Mucosa of rectum (tissue), 2 donors: ENCODE measurements around the gene KCTD14.

Experiments used
- H3K27ac ChIP-seq, 2 donors: one replicate each; pipeline ENCODE4 v1.7.0; 2013; ENCODE audit warnings: inconsistent platforms in 2 of 2, low read depth in 2 of 2, low read length in 2 of 2
- H3K27me3 ChIP-seq, 2 donors: one replicate each; pipeline ENCODE4 v1.7.0; 2013; ENCODE audit warnings: low read length in 2 of 2; ENCODE audit not compliant: control insufficient read depth in 2 of 2, insufficient read depth in 2 of 2
- H3K36me3 ChIP-seq, 2 donors: one replicate each; pipeline ENCODE4 v1.7.0; 2013; ENCODE audit warnings: low read length in 2 of 2; ENCODE audit not compliant: control insufficient read depth in 2 of 2, insufficient read depth in 2 of 2
- H3K4me1 ChIP-seq, 2 donors: one replicate each; pipeline ENCODE4 v1.7.0; 2013; ENCODE audit warnings: low read length in 2 of 2, mild to moderate bottlenecking in 1 of 2; ENCODE audit not compliant: control insufficient read depth in 2 of 2, insufficient read depth in 2 of 2
- H3K4me3 ChIP-seq, 2 donors: one replicate each; pipeline ENCODE4 v1.7.0; 2013; ENCODE audit warnings: low read length in 2 of 2
- H3K9ac ChIP-seq, 2 donors: one replicate each; pipeline ENCODE4 v1.7.0; 2013; ENCODE audit warnings: low read length in 2 of 2, low read depth in 1 of 2, mild to moderate bottlenecking in 1 of 2
- H3K9me3 ChIP-seq, 2 donors: one replicate each; pipeline ENCODE4 v1.7.0; 2013; ENCODE audit warnings: low read length in 2 of 2; ENCODE audit not compliant: control insufficient read depth in 2 of 2
- donor health status: healthy.
- donor health status: Normal muscosa, but diverticular disease.

KCTD14 gene, protein sequence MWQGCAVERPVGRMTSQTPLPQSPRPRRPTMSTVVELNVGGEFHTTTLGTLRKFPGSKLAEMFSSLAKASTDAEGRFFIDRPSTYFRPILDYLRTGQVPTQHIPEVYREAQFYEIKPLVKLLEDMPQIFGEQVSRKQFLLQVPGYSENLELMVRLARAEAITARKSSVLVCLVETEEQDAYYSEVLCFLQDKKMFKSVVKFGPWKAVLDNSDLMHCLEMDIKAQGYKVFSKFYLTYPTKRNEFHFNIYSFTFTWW

GRCh38 chr11:78022397-78023396 lies at the start of gene KCTD14:
TSS of gene KCTD14 (minus strand) at chr11:78023276. CDS start at chr11:78023249, 27 bp downstream.
- Histone ChIP-seq H3K27me3 (peaks cover 0 to 2% of the 10 kb centered on the region in 2 donors), H3K4me3 (peak within 1 kb of the TSS; percentile 77 to 87), H3K36me3 (no peaks in the 10 kb centered on the region), H3K9me3 (no peaks in the 10 kb centered on the region), H3K27ac (peak within 1 kb of the TSS; percentile 64 to 72), H3K4me1 (peaks cover 0 to 10% of the 10 kb centered on the region in 2 donors), H3K9ac (peak within 1 kb of the TSS; percentile 74 to 96)

DNA sequence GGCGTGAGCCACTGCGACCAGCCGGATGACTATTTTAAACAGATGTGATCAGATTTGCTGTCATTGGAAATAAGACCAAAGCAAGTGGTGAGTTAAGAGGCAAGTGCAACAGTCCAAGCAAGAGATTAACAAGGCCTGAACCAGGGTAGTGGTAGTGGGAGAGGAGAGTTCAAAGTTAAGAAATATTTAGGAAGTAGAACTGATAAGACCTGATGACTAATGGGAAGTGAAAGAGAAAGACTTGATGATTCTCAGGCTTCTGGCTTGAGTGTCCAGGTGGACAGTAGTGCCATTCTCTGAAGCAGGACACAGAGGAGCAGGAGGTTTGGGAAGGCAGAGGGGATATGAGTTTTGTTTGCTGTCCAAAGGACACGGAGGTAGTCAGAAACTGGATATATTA lies 49.4 kb upstream of the KCTD14 start:
- no peaks in the 10 kb centered on the region for H3K27me3 ChIP-seq
- H3K9me3 ChIP-seq = no peaks in the 10 kb centered on the region
- no peak overlapping the region for H3K9ac ChIP-seq
- no peak overlapping the region for H3K4me3 ChIP-seq
- peaks cover 4 to 10% of the 10 kb centered on the region in 2 donors for H3K4me1 ChIP-seq
- H3K36me3 ChIP-seq = peaks cover 34 to 36% of the 10 kb centered on the region in 2 donors
- H3K27ac ChIP-seq = no peak overlapping the region

DNA sequence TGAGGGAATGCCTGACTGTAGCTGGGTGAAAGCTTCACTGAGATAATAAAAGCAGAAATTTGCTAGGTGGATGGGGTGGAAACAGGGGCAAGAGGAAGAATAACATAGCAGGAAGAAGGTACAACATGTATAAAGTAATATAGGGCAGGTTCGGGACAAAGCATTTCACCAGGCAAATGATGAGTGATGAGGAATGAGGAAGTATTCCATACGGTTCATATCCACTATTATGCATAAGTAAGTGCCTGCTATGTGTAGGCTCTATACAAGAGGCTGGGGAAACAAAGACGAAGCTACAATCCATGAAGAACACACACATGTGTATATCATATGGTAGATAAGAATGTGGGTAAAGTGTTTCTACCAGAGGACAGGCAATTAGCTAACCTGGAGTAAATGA lies 48.6 kb upstream of the KCTD14 start:
- H3K27ac ChIP-seq = no peak overlapping the region
- no peaks in the 10 kb centered on the region for H3K9me3 ChIP-seq
- H3K4me1 ChIP-seq = peaks cover 2 to 6% of the 10 kb centered on the region in 2 donors
- H3K4me3 ChIP-seq = no peak overlapping the region
- no peak overlapping the region for H3K9ac ChIP-seq
- H3K27me3 ChIP-seq = no peaks in the 10 kb centered on the region
- peaks cover 35 to 38% of the 10 kb centered on the region in 2 donors for H3K36me3 ChIP-seq

DNA sequence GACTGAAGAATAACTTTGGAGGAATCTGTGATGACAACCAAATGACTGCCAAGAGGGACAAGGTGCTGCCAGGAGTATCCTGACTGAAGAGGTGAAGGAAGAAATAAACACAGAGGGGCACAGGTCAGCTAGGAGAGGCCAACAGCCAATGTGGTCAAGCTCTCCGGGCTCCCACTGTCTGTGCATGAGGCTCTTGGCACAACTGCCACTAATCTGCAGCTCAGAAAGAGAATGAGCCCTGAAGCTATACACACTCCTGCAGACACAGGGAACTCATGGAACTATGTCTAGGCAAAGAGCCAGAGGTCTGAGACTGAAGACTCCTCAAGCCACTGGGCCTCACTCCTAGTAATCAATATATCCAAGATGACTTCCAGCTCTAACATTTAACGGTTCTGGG lies 47.5 kb upstream of the KCTD14 start:
- Histone ChIP-seq H3K27ac (no peak overlapping the region), H3K9me3 (no peaks in the 10 kb centered on the region), H3K4me3 (no peak overlapping the region), H3K9ac (no peak overlapping the region), H3K36me3 (peaks cover 35 to 38% of the 10 kb centered on the region in 2 donors), H3K4me1 (no peaks in the 10 kb centered on the region), H3K27me3 (no peaks in the 10 kb centered on the region)

DNA sequence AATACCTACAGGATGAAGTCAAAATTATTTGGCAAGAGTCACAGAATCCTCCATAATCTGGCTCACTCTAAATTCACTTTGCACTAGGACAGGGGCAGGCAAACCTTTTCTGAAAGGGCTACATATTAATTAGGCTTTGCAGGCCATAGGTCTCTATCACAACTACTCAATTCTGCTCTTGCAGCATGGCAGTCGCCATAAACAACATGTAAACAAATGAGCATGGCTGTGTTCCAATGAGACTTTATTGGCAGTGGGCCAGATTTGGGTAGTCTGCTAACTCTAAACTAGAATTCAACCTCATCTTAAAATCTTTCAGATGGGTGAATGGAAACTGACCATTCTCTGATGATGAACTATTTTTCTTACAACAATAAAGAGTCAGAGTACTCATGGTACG lies 46.4 kb upstream of the KCTD14 start:
- H3K9ac ChIP-seq = no peak overlapping the region
- no peak overlapping the region for H3K4me3 ChIP-seq
- no peaks in the 10 kb centered on the region for H3K4me1 ChIP-seq
- H3K36me3 ChIP-seq = peaks cover 35 to 38% of the 10 kb centered on the region in 2 donors
- no peaks in the 10 kb centered on the region for H3K27me3 ChIP-seq
- no peak overlapping the region for H3K27ac ChIP-seq
- H3K9me3 ChIP-seq = no peaks in the 10 kb centered on the region

DNA sequence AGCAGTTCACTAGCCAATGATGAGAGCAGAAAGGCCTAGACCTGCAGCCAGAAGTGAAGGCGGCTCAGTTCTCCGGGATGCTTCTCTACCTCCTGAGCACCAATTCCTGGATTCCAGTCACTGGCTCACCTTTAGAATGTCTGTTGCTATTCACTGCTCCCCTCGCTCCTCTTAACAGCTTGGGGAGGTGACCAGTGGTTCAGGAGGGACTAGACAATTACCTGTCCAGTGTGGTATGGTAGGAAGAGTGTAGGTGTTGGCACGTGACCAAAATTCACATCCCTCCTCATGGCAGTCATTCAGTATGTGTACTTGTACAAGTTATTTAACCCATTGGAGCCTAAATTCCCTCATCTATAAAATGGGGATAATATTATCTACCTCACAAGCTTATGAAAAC lies 44.6 kb upstream of the KCTD14 start:
- Histone ChIP-seq H3K27me3 (no peaks in the 10 kb centered on the region), H3K4me1 (no peaks in the 10 kb centered on the region), H3K9me3 (no peaks in the 10 kb centered on the region), H3K4me3 (no peak overlapping the region), H3K27ac (no peak overlapping the region), H3K36me3 (peaks cover 35 to 38% of the 10 kb centered on the region in 2 donors), H3K9ac (no peak overlapping the region)

GRCh38 chr11:78066471-78066870 lies 43.4 kb upstream of the KCTD14 start:
- no peak overlapping the region for H3K27ac ChIP-seq
- H3K9ac ChIP-seq = no peak overlapping the region
- no peaks in the 10 kb centered on the region for H3K9me3 ChIP-seq
- H3K27me3 ChIP-seq = no peaks in the 10 kb centered on the region
- H3K4me3 ChIP-seq = no peak overlapping the region
- no peaks in the 10 kb centered on the region for H3K4me1 ChIP-seq
- H3K36me3 ChIP-seq = peaks cover 27 to 30% of the 10 kb centered on the region in 2 donors

- Histone ChIP-seq H3K27ac (no peak overlapping the region), H3K9ac (no peak overlapping the region), H3K36me3 (peaks cover 18 to 19% of the 10 kb centered on the region in 2 donors), H3K4me3 (no peak overlapping the region), H3K9me3 (no peaks in the 10 kb centered on the region), H3K27me3 (no peaks in the 10 kb centered on the region), H3K4me1 (no peaks in the 10 kb centered on the region)
These were observed 42.1 kb upstream of the KCTD14 start for GRCh38 chr11:78065203-78065602.

GRCh38 chr11:78063440-78064181 lies 40.5 kb upstream of the KCTD14 start, which contains the start of gene THRSP:
TSS of gene THRSP (plus strand) at chr11:78063861. CDS start at chr11:78063882, 21 bp downstream.
- H3K27me3 ChIP-seq = no peaks in the 10 kb centered on the region
- no peak within 1 kb of the TSS for H3K27ac ChIP-seq
- peaks cover 5 to 6% of the 10 kb centered on the region in 2 donors for H3K36me3 ChIP-seq
- no peaks in the 10 kb centered on the region for H3K4me1 ChIP-seq
- no peaks in the 10 kb centered on the region for H3K9me3 ChIP-seq
- no peak within 1 kb of the TSS for H3K9ac ChIP-seq
- H3K4me3 ChIP-seq = no peak within 1 kb of the TSS
